Liver (tissue), 9 donors: ENCODE results near the gene CX3CR1. TPM values are rescaled to one million over a fixed set of nuclear protein-coding genes. Genes with fewer than 3 reads are reported as not detected.

Experiments used
- DNase-seq: peaks from one replicate; pipeline ENCODE4 v3.0.0-alpha.2; 2017; ENCODE audit warnings: low spot score
- H3K27ac ChIP-seq, 2 donors: one replicate each; pipeline ENCODE4 v1.7.0; 2013; ENCODE audit warnings: inconsistent platforms in 2 of 2, low read length in 2 of 2, control low read depth in 1 of 2, low read depth in 1 of 2, mild to moderate bottlenecking in 1 of 2
- H3K27me3 ChIP-seq, 4 donors: one replicate each; pipeline versions ENCODE4 v1.6.1 to v1.7.0; 2013; ENCODE audit warnings: low read length in 3 of 4, inconsistent platforms in 1 of 4, mild to moderate bottlenecking in 1 of 4, moderate library complexity in 1 of 4; ENCODE audit not compliant: control insufficient read depth in 4 of 4, insufficient read depth in 4 of 4
- H3K36me3 ChIP-seq, 4 donors: one replicate each; pipeline versions ENCODE4 v1.6.1 to v1.7.0; 2013; ENCODE audit warnings: low read length in 3 of 4, mild to moderate bottlenecking in 3 of 4, low read depth in 1 of 4, moderate library complexity in 1 of 4; ENCODE audit not compliant: control insufficient read depth in 4 of 4, insufficient read depth in 3 of 4
- H3K4me1 ChIP-seq, 4 donors: one replicate each; pipeline versions ENCODE4 v1.6.1 to v1.7.0; 2013; ENCODE audit warnings: low read length in 3 of 4, mild to moderate bottlenecking in 3 of 4, moderate library complexity in 1 of 4; ENCODE audit not compliant: control insufficient read depth in 4 of 4, insufficient read depth in 4 of 4
- H3K4me3 ChIP-seq, 3 donors: one replicate each; pipeline versions ENCODE4 v1.6.1 to v1.7.0; 2013; ENCODE audit warnings: low read length in 3 of 3, control low read depth in 1 of 3, low read depth in 1 of 3, mild to moderate bottlenecking in 1 of 3
- H3K9ac ChIP-seq, 2 donors: one replicate each; pipeline ENCODE4 v1.7.0; 2013; ENCODE audit warnings: low read length in 2 of 2, mild to moderate bottlenecking in 2 of 2, moderate library complexity in 2 of 2, control low read depth in 1 of 2, low read depth in 1 of 2
- H3K9me3 ChIP-seq, 4 donors: one replicate each; pipeline versions ENCODE4 v1.6.1 to v1.7.0; 2013; ENCODE audit warnings: low read length in 3 of 4; ENCODE audit not compliant: control insufficient read depth in 4 of 4
- ATF3 ChIP-seq: IDR thresholded peaks from 2 replicates; pipeline ENCODE4 v1.6.1; 2016; ENCODE audit warnings: antibody characterized with exemption
- CTCF ChIP-seq: fragments of 150-350 bp; IDR thresholded peaks from 2 replicates; pipeline ENCODE4 v1.5.1; 2017; ENCODE audit warnings: improper control_type of control experiment, low read depth, low read length; ENCODE audit not compliant: missing input control
- EGR1 ChIP-seq, 2 donors: IDR thresholded peaks; 2 replicates each; pipeline ENCODE4 v1.6.1; 2016 to 2018; ENCODE audit warnings: antibody characterized with exemption in 2 of 2, low read depth in 2 of 2
- FOXA1 ChIP-seq: IDR thresholded peaks from 2 replicates; pipeline ENCODE4 v1.6.1; 2016; ENCODE audit warnings: antibody characterized with exemption
- GABPA ChIP-seq, 2 donors: IDR thresholded peaks in 1 of 2; conservative IDR thresholded peaks in 1 of 2; 2 replicates each; pipeline ENCODE4 v1.6.1; 2016; ENCODE audit warnings: antibody characterized with exemption in 2 of 2, mild to moderate bottlenecking in 1 of 2, moderate library complexity in 1 of 2
- HNF4A ChIP-seq, 2 donors: conservative IDR thresholded peaks; 2 replicates each; pipeline ENCODE4 v1.6.1; 2016; ENCODE audit warnings: antibody characterized with exemption in 2 of 2, mild to moderate bottlenecking in 2 of 2
- HNF4G ChIP-seq: IDR thresholded peaks from 2 replicates; pipeline ENCODE4 v1.6.1; 2016; ENCODE audit warnings: antibody characterized with exemption
- JUND ChIP-seq, 2 donors: IDR thresholded peaks; 2 replicates each; pipeline ENCODE4 v1.6.1; 2016; ENCODE audit warnings: antibody characterized with exemption in 2 of 2
- MAX ChIP-seq: IDR thresholded peaks from 2 replicates; pipeline ENCODE4 v1.6.1; 2016; ENCODE audit warnings: antibody characterized with exemption
- NR2F2 ChIP-seq: IDR thresholded peaks from 2 replicates; pipeline ENCODE4 v1.6.1; 2016; ENCODE audit warnings: antibody characterized with exemption
- RAD21 ChIP-seq, 2 donors: IDR thresholded peaks; 2 replicates each; pipeline ENCODE4 v1.6.1; 2016; ENCODE audit warnings: antibody characterized with exemption in 2 of 2, mild to moderate bottlenecking in 2 of 2
- RXRA ChIP-seq, 2 donors: IDR thresholded peaks; 2 replicates each; pipeline ENCODE4 v1.6.1; 2017 to 2018; ENCODE audit warnings: antibody characterized with exemption in 2 of 2, mild to moderate bottlenecking in 1 of 2
- SP1 ChIP-seq: IDR thresholded peaks from 2 replicates; pipeline ENCODE4 v1.6.1; 2018; ENCODE audit warnings: antibody characterized with exemption, mild to moderate bottlenecking
- TAF1 ChIP-seq: conservative IDR thresholded peaks from 2 replicates; pipeline ENCODE4 v1.6.1; 2016; ENCODE audit warnings: antibody characterized with exemption, mild to moderate bottlenecking
- YY1 ChIP-seq: IDR thresholded peaks from 2 replicates; pipeline ENCODE4 v1.6.1; 2016; ENCODE audit warnings: antibody characterized with exemption, mild to moderate bottlenecking
- ZBTB33 ChIP-seq: IDR thresholded peaks from 2 replicates; pipeline ENCODE4 v1.6.1; 2016; ENCODE audit warnings: antibody characterized with exemption
- WGBS: extraction: QIAGEN DNeasy Blood & Tissue Kit; methylation state at CpG from one replicate; pipeline ENCODE4 v1.1.7; 2013; 5-methylcytosine and 5-hydroxymethylcytosine counted together
- polyA plus RNA-seq, 2 donors: library from polyadenylated mRNA; stranded (reverse) in 1 of 2; unstranded in 1 of 2; fragments of 200-250 nt in 1 of 2; fragments of >200 nt in 1 of 2; fragmentation: Nextera tagmentation in 1 of 2; extraction: Ambion mirVana in 1 of 2; gene quantifications; one replicate each; pipeline versions ENCODE4 v1.2.1 to v1.2.3, GENCODE V29; 2013 to 2015
- total RNA-seq, 2 donors: library from RNA; depleted of rRNA; stranded (reverse); fragments of >200 nt; gene quantifications; one replicate each; pipeline ENCODE4 v1.2.3, GENCODE V29; 2014
- donor health status: healthy.
- donor health status: healthy.
- donor health status: healthy.
- donor health status: healthy.
- donor health status: healthy.

The CX3CR1 gene
- total and polyA plus RNA-seq, 4 donors, result 0.33 to 1.9 (median 0.55) TPM

- TF ChIP-seq MAX (no peak), CTCF (no peak), SP1 (no peak)
Observed at GRCh38 chr3:39261726-39262125, 18.1 kb downstream of the CX3CR1 start (continued).

GRCh38 chr3:39260957-39261356, 18.9 kb downstream of the CX3CR1 start:
- no peaks in the 10 kb centered on the region for H3K36me3 ChIP-seq
- WGBS, result 27% methylated on average over 7 of the region's 7 CpGs
- TF ChIP-seq CTCF, result peak; percentile 26
- no peak for TF ChIP-seq EGR1 (IDR thresholded peaks at IDR 0.05; ENCODE audit: low read depth in 2 of 2)
- TF ChIP-seq HNF4A (conservative IDR thresholded peaks at IDR 0.05), result no peak
- peak; percentile 48 to 60 for TF ChIP-seq JUND (IDR thresholded peaks at IDR 0.05)
- no peak for TF ChIP-seq RXRA (IDR thresholded peaks at IDR 0.05)
- TF ChIP-seq MAX, result no peak
- peak; percentile 50 to 68 for TF ChIP-seq RAD21 (IDR thresholded peaks at IDR 0.05)
- H3K27ac ChIP-seq, result no peak overlapping the region
- no peak overlapping the region for H3K4me3 ChIP-seq
- H3K4me1 ChIP-seq, result peaks cover 0 to under 1% (median 0%) of the 10 kb centered on the region in 4 donors
- H3K27me3 ChIP-seq, result no peaks in the 10 kb centered on the region
- H3K9me3 ChIP-seq, result no peaks in the 10 kb centered on the region
- DNase-seq, result no peak
- no peak overlapping the region for H3K9ac ChIP-seq

GRCh38 chr3:39260318-39260717, 19.5 kb downstream of the CX3CR1 start:
- Histone ChIP-seq H3K36me3 (no peaks in the 10 kb centered on the region), H3K9ac (no peak overlapping the region), H3K4me3 (no peak overlapping the region), H3K27me3 (no peaks in the 10 kb centered on the region), H3K9me3 (no peaks in the 10 kb centered on the region), H3K27ac (no peak overlapping the region), H3K4me1 (peaks cover 0 to 2% (median 0%) of the 10 kb centered on the region in 4 donors)
- WGBS, result 66% methylated on average over 2 of the region's 2 CpGs
- DNase-seq, result no peak
- TF ChIP-seq GABPA (IDR thresholded peaks at IDR 0.05 in 1 of 2, conservative IDR thresholded peaks at IDR 0.05 in 1 of 2) (no peak), MAX (no peak), ATF3 (no peak), YY1 (no peak), RXRA (IDR thresholded peaks at IDR 0.05) (no peak), HNF4G (no peak), SP1 (no peak), TAF1 (no peak), ZBTB33 (no peak), EGR1 (IDR thresholded peaks at IDR 0.05; ENCODE audit: low read depth in 2 of 2) (no peak), CTCF (no peak), HNF4A (conservative IDR thresholded peaks at IDR 0.05) (no peak), FOXA1 (no peak), NR2F2 (no peak)
